Hepatocyte (in vitro differentiated cells): Measurements from ENCODE around the gene TNNC1. TPM values are rescaled to one million over a fixed set of nuclear protein-coding genes. Genes with fewer than 3 reads are reported as not detected.

Experiments used
- DNase-seq: peaks from one replicate; pipeline ENCODE4 v3.0.0-alpha.2; 2016; ENCODE audit warnings: low spot score
- H2AFZ ChIP-seq: fragments of 200-600 bp; sonication (generic); 2 replicates; pipeline ENCODE4 v1.6.0; 2016; ENCODE audit warnings: antibody characterized with exemption, mild to moderate bottlenecking
- H3K27ac ChIP-seq: fragments of 200-600 bp; sonication (generic); 2 replicates; pipeline ENCODE4 v1.5.1; 2016; ENCODE audit warnings: mild to moderate bottlenecking
- H3K27me3 ChIP-seq: fragments of 200-600 bp; sonication (generic); 2 replicates; pipeline ENCODE4 v1.6.1; 2016
- H3K36me3 ChIP-seq: fragments of 200-600 bp; sonication (generic); replicated peaks from 2 replicates; pipeline ENCODE4 v1.5.1; 2016; ENCODE audit warnings: low read depth; ENCODE audit not compliant: insufficient read depth
- H3K4me1 ChIP-seq: fragments of 200-600 bp; sonication (generic); 2 replicates; pipeline ENCODE4 v1.5.1; 2016; ENCODE audit warnings: mild to moderate bottlenecking, moderate library complexity; ENCODE audit not compliant: insufficient read depth
- H3K4me2 ChIP-seq: fragments of 200-600 bp; sonication (generic); 2 replicates; pipeline ENCODE4 v1.6.0; 2016
- H3K4me3 ChIP-seq: fragments of 200-600 bp; sonication (generic); 2 replicates; pipeline ENCODE4 v1.5.1; 2016; ENCODE audit warnings: mild to moderate bottlenecking
- H3K79me2 ChIP-seq: fragments of 200-600 bp; sonication (generic); 2 replicates; pipeline ENCODE4 v1.6.0; 2017; ENCODE audit warnings: mild to moderate bottlenecking
- H3K9me2 ChIP-seq: fragments of 200-600 bp; sonication (generic); replicated peaks from 2 replicates; pipeline ENCODE4 v1.6.0; 2017; ENCODE audit warnings: mild to moderate bottlenecking; ENCODE audit not compliant: insufficient read depth
- H3K9me3 ChIP-seq: fragments of 200-600 bp; sonication (generic); 2 replicates; pipeline ENCODE4 v1.5.1; 2016; ENCODE audit warnings: low read depth, mild to moderate bottlenecking
- H4K20me1 ChIP-seq: fragments of 200-600 bp; sonication (generic); 2 replicates; pipeline ENCODE4 v1.6.0; 2016; ENCODE audit warnings: mild to moderate bottlenecking; ENCODE audit not compliant: insufficient read depth, poor library complexity, severe bottlenecking
- EZH2 ChIP-seq: fragments of 200-600 bp; sonication (generic); IDR thresholded peaks from 2 replicates; pipeline ENCODE4 v1.6.1; 2016; ENCODE audit warnings: antibody characterized with exemption, mild to moderate bottlenecking, borderline replicate concordance
- EZH2phosphoT487 ChIP-seq: fragments of 200-600 bp; sonication (generic); IDR thresholded peaks from one replicate; pipeline ENCODE4 v1.6.1; 2018; ENCODE audit warnings: antibody characterized with exemption, mild to moderate bottlenecking, low read depth, moderate library complexity; ENCODE audit not compliant: unreplicated experiment, severe bottlenecking
- WGBS: methylation state at CpG from one replicate; pipeline ENCODE4 v1.1.6; 2016; ENCODE audit warnings: low lambda C conversion rate; ENCODE audit errors: missing lambda C conversion rate; 5-methylcytosine and 5-hydroxymethylcytosine counted together
- polyA plus RNA-seq: library from polyadenylated mRNA; unstranded; fragments of >200 nt; fragmentation: Nextera tagmentation; extraction: Ambion mirVana; gene quantifications from 2 replicates; pipeline ENCODE4 v1.2.1, GENCODE V29; 2016
- total RNA-seq: library from RNA; depleted of rRNA; stranded (reverse); fragments of >200 nt; gene quantifications from 2 replicates; pipeline ENCODE4 v1.2.3, GENCODE V29; 2014
- TF ChIP-seq, protein P1 (sequence below): fragments of 200-600 bp; sonication (generic); IDR thresholded peaks from 2 replicates; pipeline ENCODE4 v1.5.1; 2016; ENCODE audit warnings: antibody characterized with exemption, mild to moderate bottlenecking; ENCODE audit not compliant: poor library complexity

The TNNC1 gene
- total and polyA plus RNA-seq, 2 experiments from 2014 or later: 9.7 to 15.0 TPM

- Histone ChIP-seq H3K4me2 (no peak overlapping the region), H4K20me1 (no peaks in the 10 kb centered on the region), H3K36me3 (no peaks in the 10 kb centered on the region), H3K4me3 (no peak overlapping the region), H3K79me2 (no peaks in the 10 kb centered on the region), H3K4me1 (peaks cover 13% of the 10 kb centered on the region), H3K9me2 (no peaks in the 10 kb centered on the region), H2AFZ (no peak overlapping the region), H3K27ac (no peak overlapping the region), H3K9me3 (no peaks in the 10 kb centered on the region), H3K27me3 (no peaks in the 10 kb centered on the region)
- WGBS: 97% methylated on average over 27 of the region's 32 CpGs
- TF ChIP-seq, protein P1, sequence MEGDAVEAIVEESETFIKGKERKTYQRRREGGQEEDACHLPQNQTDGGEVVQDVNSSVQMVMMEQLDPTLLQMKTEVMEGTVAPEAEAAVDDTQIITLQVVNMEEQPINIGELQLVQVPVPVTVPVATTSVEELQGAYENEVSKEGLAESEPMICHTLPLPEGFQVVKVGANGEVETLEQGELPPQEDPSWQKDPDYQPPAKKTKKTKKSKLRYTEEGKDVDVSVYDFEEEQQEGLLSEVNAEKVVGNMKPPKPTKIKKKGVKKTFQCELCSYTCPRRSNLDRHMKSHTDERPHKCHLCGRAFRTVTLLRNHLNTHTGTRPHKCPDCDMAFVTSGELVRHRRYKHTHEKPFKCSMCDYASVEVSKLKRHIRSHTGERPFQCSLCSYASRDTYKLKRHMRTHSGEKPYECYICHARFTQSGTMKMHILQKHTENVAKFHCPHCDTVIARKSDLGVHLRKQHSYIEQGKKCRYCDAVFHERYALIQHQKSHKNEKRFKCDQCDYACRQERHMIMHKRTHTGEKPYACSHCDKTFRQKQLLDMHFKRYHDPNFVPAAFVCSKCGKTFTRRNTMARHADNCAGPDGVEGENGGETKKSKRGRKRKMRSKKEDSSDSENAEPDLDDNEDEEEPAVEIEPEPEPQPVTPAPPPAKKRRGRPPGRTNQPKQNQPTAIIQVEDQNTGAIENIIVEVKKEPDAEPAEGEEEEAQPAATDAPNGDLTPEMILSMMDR: no peak
- DNase-seq: no peak
Measured at GRCh38 chr3:52435246-52436101, 18.4 kb downstream of the TNNC1 start.

DNA sequence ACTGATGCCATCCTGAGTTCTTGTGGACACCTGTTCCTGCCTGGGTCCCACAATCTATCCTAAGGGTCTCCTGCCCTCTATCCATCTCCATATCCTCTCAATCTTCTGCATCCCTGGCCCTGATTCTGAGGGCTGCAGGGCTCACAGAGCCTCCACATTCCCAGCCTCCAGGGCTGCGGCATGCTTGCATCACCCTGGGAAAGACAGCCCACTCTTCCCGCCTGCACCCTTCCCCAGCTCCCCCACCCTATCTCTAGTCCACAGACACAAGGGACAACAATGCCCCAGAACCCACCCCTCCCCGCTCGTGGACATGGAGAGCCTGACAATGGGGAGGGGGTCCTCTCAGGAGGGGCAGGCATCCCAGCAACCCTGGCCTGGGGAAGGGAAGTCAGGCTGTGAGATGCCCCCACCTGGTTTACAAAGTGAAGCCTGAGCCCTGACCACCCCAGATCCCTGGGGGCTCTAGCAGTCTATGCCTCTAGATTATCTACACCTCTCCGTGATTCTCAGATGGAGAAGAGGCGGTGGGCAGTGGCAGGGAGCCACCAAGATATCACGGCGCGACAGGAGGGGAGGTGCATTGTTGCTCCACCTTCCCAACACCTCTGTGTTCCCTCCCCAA is 19.2 kb downstream of the TNNC1 start:
- no peaks in the 10 kb centered on the region for H3K36me3 ChIP-seq
- H3K4me3 ChIP-seq: no peak overlapping the region
- no peak overlapping the region for H3K4me2 ChIP-seq
- TF ChIP-seq EZH2: no peak
- no peak for DNase-seq
- H3K79me2 ChIP-seq: no peaks in the 10 kb centered on the region
- 85% methylated on average over 9 of the region's 9 CpGs for WGBS
- H3K9me2 ChIP-seq: no peaks in the 10 kb centered on the region
- H3K9me3 ChIP-seq: no peaks in the 10 kb centered on the region
- H3K27ac ChIP-seq: no peak overlapping the region
- no peaks in the 10 kb centered on the region for H3K27me3 ChIP-seq
- H4K20me1 ChIP-seq: no peaks in the 10 kb centered on the region
- H3K4me1 ChIP-seq: peaks cover 17% of the 10 kb centered on the region
- H2AFZ ChIP-seq: no peak overlapping the region

GRCh38 chr3:52433996-52434479 is 19.8 kb downstream of the TNNC1 start:
- H2AFZ ChIP-seq: no peak overlapping the region
- no peaks in the 10 kb centered on the region for H3K79me2 ChIP-seq
- H3K27ac ChIP-seq: no peak overlapping the region
- H3K4me2 ChIP-seq: no peak overlapping the region
- peaks cover 17% of the 10 kb centered on the region for H3K4me1 ChIP-seq
- no peak for DNase-seq
- no peaks in the 10 kb centered on the region for H4K20me1 ChIP-seq
- no peaks in the 10 kb centered on the region for H3K27me3 ChIP-seq
- TF ChIP-seq, protein P1: no peak
- TF ChIP-seq EZH2 (no peak), EZH2phosphoT487 (no peak)
- WGBS: 86% methylated on average over 6 of the region's 6 CpGs
- H3K4me3 ChIP-seq: no peak overlapping the region
- H3K9me2 ChIP-seq: no peaks in the 10 kb centered on the region
- H3K36me3 ChIP-seq: no peaks in the 10 kb centered on the region
- H3K9me3 ChIP-seq: no peaks in the 10 kb centered on the region

DNA sequence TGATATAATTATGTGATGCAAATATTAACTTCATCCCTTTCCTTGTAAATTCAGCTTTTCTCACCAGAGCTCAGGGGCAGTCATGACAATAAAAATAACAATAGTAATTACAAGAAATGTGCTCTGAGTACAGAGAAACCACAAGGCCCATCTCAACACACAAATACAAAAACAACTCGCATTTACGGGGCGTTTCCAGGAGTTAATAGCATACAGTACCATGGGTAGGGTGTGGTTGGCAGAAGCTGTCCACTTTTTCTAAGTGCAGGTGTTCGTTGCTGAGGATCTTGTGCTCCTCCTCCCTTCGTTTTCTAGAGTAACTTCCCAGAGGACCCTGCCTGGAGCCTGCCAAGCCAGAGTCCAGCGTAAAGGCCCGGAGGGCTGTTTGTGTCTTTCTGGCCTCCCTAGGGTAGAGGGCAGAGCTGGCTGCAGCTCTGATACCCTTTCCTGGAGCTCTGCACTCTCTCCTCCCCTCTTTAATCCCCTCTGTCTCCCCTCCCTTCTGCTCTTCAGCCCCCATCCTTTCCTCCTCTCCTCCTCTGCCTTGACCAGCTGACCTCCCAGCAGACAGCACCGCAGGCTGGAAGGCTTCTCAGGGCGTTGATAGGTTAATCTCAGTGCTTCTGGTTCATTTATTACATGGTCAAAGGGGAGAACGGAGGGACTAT is 20.4 kb downstream of the TNNC1 start:
- WGBS: 47% methylated on average over 10 of the region's 10 CpGs
- DNase-seq: no peak
- Histone ChIP-seq H3K27me3 (no peaks in the 10 kb centered on the region), H3K27ac (no peak overlapping the region), H4K20me1 (no peaks in the 10 kb centered on the region), H3K79me2 (no peaks in the 10 kb centered on the region), H3K9me3 (no peaks in the 10 kb centered on the region), H3K4me2 (no peak overlapping the region), H3K4me1 (peaks cover 20% of the 10 kb centered on the region), H2AFZ (no peak overlapping the region), H3K36me3 (no peaks in the 10 kb centered on the region), H3K4me3 (no peak overlapping the region), H3K9me2 (no peaks in the 10 kb centered on the region)
- TF ChIP-seq EZH2: no peak
- no peak for TF ChIP-seq EZH2phosphoT487
